HG03558 (cell line): ENCODE measurements around the gene FOXC1.

Experiments
- ATAC-seq: cut with Tn5 transposase; IDR thresholded peaks from one replicate; pipeline ENCODE4 v1.9.1; 2021; ENCODE audit warnings: moderate number of reproducible peaks; ENCODE audit not compliant: unreplicated experiment; ENCODE audit errors: extremely low read depth

FOXC1 gene

GRCh38 chr6:1662534-1662933 is 52.8 kb downstream of the FOXC1 start:
- ATAC-seq, result no peak
